HG03520 (cell line): ENCODE data around the gene TAF3.

Experiments
- ATAC-seq: cut with Tn5 transposase; IDR thresholded peaks from one replicate; pipeline ENCODE4 v1.9.1; 2021; ENCODE audit warnings: mild to moderate bottlenecking, moderate library complexity; ENCODE audit not compliant: unreplicated experiment

Gene TAF3

DNA sequence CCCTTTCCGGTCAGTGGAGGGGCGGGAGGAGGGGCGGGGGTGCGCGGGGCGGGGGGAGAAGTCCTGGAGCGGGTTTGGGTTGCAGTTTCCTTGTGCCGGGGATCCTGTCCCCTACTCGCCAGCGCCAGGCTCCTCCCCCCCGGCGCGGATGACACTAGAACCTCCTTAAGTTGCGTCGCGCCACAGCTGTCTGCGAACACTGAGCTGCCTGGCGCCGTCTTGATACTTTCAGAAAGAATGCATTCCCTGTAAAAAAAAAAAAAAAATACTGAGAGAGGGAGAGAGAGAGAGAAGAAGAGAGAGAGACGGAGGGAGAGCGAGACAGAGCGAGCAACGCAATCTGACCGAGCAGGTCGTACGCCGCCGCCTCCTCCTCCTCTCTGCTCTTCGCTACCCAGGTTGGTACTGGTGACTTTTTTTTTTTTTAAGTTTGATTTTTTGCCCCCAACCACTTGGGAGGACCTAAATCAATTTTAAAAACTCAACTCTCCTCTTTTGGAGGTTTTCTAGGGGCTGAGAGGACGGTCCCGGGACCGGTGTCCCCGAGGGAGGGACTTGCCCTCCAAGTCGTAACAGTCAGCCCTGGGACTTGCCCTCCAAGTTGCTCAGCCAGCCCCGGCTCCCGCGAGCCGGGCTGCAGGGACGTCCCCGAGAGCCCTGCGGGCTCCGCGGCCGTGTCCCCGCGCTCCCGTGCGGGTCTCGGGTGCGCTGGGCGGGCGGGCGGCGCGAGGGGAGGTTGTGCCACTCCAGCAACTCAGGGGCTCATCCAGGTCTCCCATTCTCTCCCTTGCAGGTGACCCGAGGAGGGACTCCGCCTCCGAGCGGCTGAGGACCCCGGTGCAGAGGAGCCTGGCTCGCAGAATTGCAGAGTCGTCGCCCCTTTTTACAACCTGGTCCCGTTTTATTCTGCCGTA is 236.4 kb downstream of the TAF3 start, which contains the start of gene GATA3:
Gene GATA3, plus strand, starts transcription at position 195 of the 914 bp plus-strand sequence. CDS start 968 bp downstream, outside the sequence.
- ATAC-seq = peak; percentile 27

- ATAC-seq = no peak
Measured at GRCh38 chr10:8055420-8056349, 237.4 kb downstream of the TAF3 start.

DNA sequence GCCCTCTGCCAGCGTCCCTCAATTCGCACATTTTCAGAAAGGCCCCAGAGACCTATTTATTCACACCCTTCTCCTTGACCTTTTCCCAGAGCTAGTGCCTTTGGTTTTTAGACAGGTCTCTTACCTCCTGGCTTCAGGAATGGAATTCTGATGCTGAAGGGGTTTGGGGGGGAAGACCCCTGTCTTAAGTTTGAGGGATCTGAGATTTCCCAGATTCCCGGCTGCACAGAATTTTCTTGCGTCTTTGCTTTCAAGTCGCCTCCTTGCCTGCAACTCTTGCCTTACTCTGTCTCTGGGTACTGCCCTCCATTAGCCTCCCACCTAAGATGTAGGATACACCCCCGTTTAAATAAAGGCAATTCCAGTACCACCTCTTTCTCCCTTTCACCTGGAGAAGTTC is 238.1 kb downstream of the TAF3 start:
- ATAC-seq = no peak

GRCh38 chr10:8056871-8057331 is 238.6 kb downstream of the TAF3 start:
- ATAC-seq = peak; percentile 23

DNA sequence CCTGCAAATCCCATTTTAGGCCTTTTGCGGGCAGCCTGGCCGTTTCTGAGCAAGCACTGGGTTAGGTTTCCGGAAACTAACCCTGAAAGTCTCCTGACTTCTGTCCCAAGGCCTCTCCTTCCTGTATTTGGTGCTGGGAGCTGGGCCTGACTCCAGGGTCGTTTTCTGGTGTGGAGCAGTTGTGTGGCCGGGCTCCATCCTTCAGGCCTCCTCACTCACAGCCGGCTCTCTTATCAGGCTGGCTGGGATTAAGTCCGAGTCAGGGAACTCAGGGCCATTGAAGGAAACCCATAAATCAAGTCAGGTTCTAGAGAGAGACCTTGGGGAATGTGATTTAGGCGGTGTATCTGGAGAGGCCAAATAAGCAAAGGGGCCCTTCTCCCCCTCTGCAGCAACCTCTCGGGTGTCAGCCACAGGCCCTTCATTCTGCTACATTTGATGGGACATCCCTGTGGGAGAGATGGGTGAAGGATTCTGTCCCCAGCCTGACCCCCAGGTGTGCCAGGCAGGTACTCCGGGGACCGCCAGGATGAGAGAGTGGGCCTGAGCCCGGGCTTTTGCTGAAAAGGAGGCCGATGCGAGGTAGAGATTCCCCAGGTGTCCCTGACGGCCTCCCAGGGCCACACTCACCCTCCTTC is 239.4 kb downstream of the TAF3 start:
- no peak for ATAC-seq

GRCh38 chr10:8058274-8059111 is 240.2 kb downstream of the TAF3 start:
- ATAC-seq = no peak

DNA sequence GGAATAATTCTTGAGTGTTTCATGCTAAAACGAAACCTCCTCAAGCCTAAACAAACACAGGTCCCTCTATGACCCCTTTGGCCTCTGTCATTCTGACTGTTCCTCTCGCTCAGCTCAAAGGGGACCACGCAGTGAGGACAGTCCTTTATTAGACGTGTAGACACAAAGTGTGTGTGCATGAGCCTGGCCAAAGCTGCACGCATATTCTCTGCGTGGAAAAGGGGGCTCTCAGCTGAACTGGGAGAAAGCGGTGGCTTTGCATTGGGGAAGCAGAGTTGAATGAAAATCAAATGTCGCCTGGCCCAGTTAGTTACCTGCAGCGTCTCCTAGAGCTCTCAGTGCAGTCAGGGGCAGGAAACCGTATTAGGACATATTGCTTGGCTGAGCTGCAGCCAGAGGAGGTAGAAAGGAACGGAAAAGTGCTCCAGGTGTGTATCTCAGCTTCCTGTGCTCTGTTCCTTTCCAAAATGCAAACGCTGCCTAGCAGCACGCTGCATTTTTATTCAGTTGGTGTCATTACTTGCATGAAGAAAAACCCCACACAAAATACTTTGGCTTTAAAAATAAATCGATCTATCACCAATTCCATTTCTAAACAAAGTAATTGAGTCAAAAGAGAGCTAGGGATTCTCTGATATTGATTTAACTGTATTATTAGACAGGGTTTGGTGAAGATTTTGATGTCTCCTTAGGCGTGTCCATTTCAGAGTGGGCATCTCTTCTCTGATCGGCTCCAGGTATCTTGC is 241.1 kb downstream of the TAF3 start:
- no peak for ATAC-seq

- ATAC-seq = peak; percentile 28
Measured at GRCh38 chr10:8060010-8060703, 241.9 kb downstream of the TAF3 start.

DNA sequence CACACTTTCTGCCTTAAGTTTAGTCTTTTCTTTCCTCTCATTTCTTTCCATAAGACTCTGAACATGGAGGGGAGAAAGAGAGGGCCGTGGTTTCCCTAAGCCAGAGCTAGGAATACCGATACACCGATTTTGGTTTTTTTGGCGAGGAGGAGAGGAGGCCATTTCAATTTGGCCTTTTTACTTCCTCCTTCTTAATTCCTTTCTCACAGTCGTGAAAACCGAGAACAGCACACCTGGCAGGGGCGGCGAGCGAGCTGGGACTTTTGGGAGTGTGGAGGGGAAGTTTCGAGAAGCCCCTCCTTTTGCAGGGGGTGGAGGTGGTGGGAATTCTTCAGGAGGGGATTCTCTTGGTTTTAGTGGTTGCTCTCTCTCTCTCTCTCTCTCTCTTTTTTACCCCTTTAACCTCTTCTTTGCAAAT is 242.4 kb downstream of the TAF3 start:
- no peak for ATAC-seq

DNA sequence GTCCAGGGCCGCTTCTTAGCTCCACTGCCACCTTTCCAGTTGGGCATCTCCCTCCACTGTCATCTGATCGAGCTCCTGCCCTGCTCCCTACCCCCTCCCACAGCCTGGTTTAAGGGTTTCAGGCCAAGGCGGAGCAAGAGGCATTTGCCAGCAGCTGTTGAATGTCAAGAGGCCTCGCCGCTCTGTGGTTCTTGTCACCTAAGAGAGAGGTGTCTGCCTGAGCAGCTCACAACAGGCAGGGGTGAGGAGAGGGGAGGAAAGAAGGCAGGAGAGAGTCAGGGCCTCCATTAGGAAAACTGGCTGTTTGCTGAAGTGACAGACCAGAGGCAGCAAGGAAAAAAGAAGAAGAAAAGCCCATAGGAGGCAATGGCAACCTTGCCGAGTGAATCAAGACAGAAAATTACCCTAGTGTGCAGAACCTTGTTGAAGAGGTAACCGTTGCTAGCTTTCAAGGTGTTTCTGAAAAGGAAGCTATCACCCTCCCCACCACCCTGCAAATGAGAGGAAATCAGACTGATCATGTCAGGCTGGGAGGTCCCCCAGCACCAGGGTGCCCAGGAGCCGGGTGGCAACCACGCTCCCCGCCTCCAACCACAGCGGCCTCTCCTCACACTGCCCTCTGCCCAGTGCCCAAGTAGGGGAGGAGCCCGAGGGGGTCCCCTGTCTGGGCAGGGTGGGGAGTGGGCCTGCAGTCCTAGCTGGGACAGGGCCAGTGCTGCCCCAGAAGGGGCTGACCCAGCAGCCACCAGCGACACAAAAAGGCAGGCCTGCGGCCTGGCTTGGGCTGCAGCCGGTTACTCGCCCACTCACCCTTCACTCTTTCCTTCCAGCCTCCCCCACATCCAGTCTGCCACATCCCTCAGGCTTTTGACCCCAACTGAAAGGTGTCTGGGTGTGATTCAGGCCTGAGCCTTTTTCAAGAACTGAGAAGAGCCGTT is 243.2 kb downstream of the TAF3 start:
- ATAC-seq = no peak

DNA sequence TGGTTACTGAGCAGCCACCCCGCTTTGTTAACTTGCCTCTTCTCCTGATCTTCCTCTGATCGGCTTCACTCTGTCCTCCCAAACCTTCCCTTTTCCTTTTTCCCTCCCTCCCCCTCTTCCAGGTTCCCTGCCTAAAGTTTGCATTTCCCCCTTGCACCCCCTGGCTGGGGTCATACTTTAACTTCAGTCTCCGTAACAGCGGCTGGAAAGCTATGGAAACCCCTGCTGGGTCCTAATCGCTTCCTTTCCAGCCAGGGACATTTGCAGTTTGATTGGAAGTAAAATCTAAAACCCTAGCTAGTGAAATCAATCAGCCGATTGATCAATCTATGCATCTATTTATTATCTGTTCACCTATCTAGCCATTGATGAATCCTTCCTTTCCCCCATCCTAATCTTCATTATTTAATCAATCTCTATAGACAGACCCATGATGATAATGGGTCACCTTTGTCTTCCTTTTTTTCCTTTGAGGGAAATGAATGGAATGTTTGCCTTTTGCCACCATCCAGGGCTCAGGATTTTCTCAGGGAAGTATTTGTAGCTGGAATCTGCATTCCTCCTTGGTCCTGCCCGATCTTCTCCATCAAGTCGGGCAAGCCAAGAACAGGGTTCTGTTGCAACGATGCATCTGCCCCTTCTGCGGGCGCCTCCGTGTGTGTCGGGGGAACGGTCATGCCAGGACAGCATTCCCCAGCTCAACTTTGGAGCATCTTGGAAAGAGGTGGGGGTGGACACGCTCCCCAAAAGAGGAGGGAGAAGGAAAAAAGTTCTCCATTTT is 245.0 kb downstream of the TAF3 start:
- no peak for ATAC-seq

DNA sequence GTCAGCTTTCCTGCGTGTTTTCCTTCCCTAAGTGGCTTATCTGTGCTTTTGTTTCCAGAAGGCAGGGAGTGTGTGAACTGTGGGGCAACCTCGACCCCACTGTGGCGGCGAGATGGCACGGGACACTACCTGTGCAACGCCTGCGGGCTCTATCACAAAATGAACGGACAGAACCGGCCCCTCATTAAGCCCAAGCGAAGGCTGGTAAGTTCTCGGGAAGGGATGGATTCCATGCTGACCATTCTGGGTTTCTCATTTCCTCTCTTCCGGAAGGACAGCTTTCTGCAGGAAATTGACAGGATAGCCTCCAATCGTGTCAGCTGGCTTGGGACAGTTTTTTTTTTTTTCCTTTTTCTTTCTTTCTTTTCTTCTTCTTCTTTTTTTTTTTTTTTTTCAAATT is 245.6 kb downstream of the TAF3 start:
- no peak for ATAC-seq

- ATAC-seq = no peak
Measured at GRCh38 chr10:8064436-8064835, 246.1 kb downstream of the TAF3 start.

- ATAC-seq = no peak
Measured at GRCh38 chr10:8065651-8066050, 247.3 kb downstream of the TAF3 start.

GRCh38 chr10:8066124-8066523 is 247.8 kb downstream of the TAF3 start:
- ATAC-seq = no peak
